Psoas muscle (tissue), 8 donors: ENCODE data around the gene PANX1. TPM values are rescaled to one million over a fixed set of nuclear protein-coding genes. Genes with fewer than 3 reads are reported as not detected.

ENCODE experiments used
- ATAC-seq, 4 donors: fragments of 200-7000 bp; cut with Tn5 transposase; one replicate each; pipeline ENCODE4 v1.9.1; 2020; ENCODE audit warnings: moderate library complexity in 3 of 4, mild to moderate bottlenecking in 2 of 4
- DNase-seq, 2 donors: peaks; one replicate each; pipeline ENCODE4 v3.0.0-alpha.2; 2020
- H3K27ac ChIP-seq: fragments of 200-600 bp; one replicate; pipeline ENCODE4 v1.8.0; 2022
- H3K27me3 ChIP-seq, 3 donors: fragments of 200-600 bp in 1 of 3; one replicate each; pipeline versions ENCODE4 v1.6.1 to v1.8.0; 2013 to 2022; ENCODE audit warnings: low read length in 2 of 3, mild to moderate bottlenecking in 2 of 3, moderate library complexity in 1 of 3; ENCODE audit not compliant: insufficient read depth in 3 of 3
- H3K36me3 ChIP-seq, 2 donors: fragments of 200-600 bp in 1 of 2; one replicate each; pipeline versions ENCODE4 v1.6.1 to v1.8.0; 2013 to 2022; ENCODE audit warnings: low read depth in 1 of 2, mild to moderate bottlenecking in 1 of 2, moderate library complexity in 1 of 2; ENCODE audit not compliant: insufficient read depth in 1 of 2
- H3K4me1 ChIP-seq: fragments of 200-600 bp; one replicate; pipeline ENCODE4 v1.8.0; 2022
- H3K4me3 ChIP-seq: fragments of 200-600 bp; one replicate; pipeline ENCODE4 v1.8.0; 2022; ENCODE audit warnings: mild to moderate bottlenecking
- H3K9me3 ChIP-seq: fragments of 200-600 bp; one replicate; pipeline ENCODE4 v1.8.0; 2022
- CTCF ChIP-seq: fragments of 200-600 bp; IDR thresholded peaks from one replicate; pipeline ENCODE4 v1.8.0; 2022; ENCODE audit warnings: antibody characterized with exemption
- WGBS, 3 donors: extraction: QIAGEN DNeasy Blood & Tissue Kit; methylation state at CpG; one replicate each; pipeline versions ENCODE4 v1.1.6 to v1.1.7; 2013; 5-methylcytosine and 5-hydroxymethylcytosine counted together
- intact Hi-C, 2 donors: fragments of 100-400 bp; cut with DNase I; formaldehyde crosslinking; loops; one replicate each; pipeline versions ENCODE4 v1.11.0 to v1.14.2; 2022
- polyA plus RNA-seq, 3 donors: library from polyadenylated mRNA; stranded (reverse); fragments of 200-250 nt; gene quantifications; one replicate each; pipeline ENCODE4 v1.2.3, GENCODE V29; 2013
- total RNA-seq, 4 donors: library from RNA; stranded (reverse); fragmentation: NEBNext Ultra II Directional in 2 of 4; extraction: Animal tissue kit (Norgen Biotek cat#: 25700) in 2 of 4; gene quantifications; one replicate each; pipeline versions ENCODE4 v1.2.1 to v1.2.4, GENCODE V29; 2021 to 2023
- donor health status: healthy with polysubstance abuse.
- donor health status: DM: no; HTN: no; CAD: no; lungs with moderate emphysema.
- donor health status: Bipolar disorder and iron deficiency.
- donor health status: healthy.
- donor health status: DM: yes; HTN: yes; CAD: no.
- donor health status: DM: no; HTN: no; CAD: no.
- donor health status: DM: no; HTN: no; CAD: no.
- donor health status: DM: yes; HTN: yes; CAD: no.

Gene PANX1
- total and polyA plus RNA-seq, 7 donors: 9.2 to 87.2 (median 33.5) TPM

DNA sequence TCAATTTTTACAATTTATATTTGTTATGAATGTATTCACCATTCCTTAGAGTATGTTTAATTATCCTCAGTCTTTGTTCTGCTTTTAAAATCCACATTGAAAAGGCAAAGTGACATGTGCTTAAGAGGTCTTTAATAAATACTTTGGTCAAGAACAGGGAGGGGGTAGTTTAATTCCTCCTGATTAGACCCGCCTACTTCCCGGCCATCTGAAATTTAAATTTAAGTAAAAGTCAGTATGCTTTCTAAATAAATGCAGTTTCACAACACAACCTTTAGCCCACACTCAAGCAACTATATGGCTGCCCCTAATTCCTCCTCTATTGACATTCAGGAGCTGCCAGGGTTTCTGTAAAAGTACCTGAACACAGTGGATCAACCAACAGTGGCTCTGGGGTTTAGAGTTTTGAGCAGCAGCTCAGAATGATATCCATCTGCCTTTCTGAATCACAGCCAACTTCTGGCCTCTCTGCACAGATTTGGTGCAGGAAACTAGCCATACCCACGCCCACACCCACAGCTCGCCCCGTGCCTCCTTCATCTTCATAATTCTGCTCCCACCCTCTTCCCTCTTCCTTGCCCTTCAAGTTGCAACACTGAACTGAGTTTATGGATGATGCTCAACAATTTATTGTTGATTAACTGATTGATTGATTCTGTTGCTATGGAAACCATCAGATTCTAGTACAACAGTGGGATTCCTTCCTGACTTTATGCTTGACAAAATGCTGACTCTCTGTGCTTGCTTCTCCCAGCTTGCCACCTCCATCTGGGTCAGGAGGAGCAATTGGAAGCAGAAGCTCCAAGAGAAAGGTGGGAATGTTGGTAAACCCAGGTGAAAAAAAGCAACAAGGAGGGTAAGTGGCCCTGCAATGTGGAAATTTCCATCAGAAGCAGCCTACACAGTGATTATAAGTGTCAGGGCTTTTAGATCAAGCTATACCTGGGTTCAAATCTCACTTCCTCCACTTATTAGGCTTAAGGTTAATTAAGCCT is 70.8 kb downstream of the PANX1 start:
- DNase-seq: no peak
- 38 to 55% (median 44%) methylated on average over 5 of the region's 5 CpGs for WGBS, 3 donors
- no peak for TF ChIP-seq CTCF

DNA sequence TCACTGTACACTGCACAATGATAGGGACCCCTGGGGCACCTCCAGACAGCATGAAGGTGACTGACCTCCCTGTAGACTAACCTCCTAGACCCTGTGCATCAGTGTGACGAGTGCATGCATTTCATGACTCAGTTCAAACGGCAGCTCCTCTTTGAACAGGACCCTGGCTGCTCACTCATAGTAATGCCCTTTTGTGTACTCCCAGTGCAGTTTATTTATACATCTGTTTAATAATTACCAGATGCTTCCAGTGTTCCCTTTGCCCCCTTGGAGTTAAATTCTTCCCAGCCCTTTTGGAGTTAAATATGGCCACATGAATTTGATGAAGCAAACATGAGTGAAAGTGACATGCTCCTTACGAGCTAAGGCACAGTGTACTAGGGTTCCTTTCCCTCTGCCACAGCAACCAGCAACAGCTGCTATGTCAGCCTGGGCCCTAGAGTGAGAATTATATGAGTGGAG is 72.4 kb downstream of the PANX1 start:
- Histone ChIP-seq H3K36me3 (no peaks in the 10 kb centered on the region), H3K27ac (no peak overlapping the region), H3K4me3 (no peak overlapping the region), H3K4me1 (no peaks in the 10 kb centered on the region), H3K9me3 (no peaks in the 10 kb centered on the region), H3K27me3 (no peaks in the 10 kb centered on the region)
- WGBS, 3 donors: 28 to 42% (median 35%) methylated on average over 3 of the region's 3 CpGs
- intact Hi-C loops: no loop called here
- no peak for TF ChIP-seq CTCF
- DNase-seq (no peak), ATAC-seq (no peak)

More for the DNA sequence above, 70.8 kb downstream of the PANX1 start:
- Histone ChIP-seq H3K4me1 (no peaks in the 10 kb centered on the region), H3K36me3 (no peaks in the 10 kb centered on the region), H3K27ac (no peak overlapping the region), H3K27me3 (no peaks in the 10 kb centered on the region), H3K4me3 (no peak overlapping the region), H3K9me3 (no peaks in the 10 kb centered on the region)
- intact Hi-C loops: no loop called here
- ATAC-seq: no peak

DNA sequence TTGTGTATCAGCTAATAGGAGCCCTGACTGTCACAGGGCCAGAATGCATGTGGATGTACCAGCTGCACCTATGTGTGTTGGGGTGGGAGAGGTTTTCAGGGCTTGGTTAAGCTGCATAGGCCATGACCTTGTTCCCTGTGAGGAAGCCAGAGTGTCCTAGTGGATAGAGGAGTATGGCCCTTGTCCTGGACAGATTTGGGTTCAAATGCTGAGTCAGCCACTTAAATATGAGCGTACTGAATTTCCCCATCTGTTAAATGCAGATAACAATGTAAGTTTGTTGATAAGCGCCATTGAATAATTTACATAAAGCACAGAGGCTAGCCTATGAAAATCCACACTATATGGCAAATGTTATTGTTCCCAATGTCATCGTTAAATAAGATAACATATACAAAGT is 74.4 kb downstream of the PANX1 start:
- no peaks in the 10 kb centered on the region for H3K36me3 ChIP-seq
- ATAC-seq: no peak
- H3K4me1 ChIP-seq: no peaks in the 10 kb centered on the region
- intact Hi-C loops: no loop called here
- H3K27me3 ChIP-seq: no peaks in the 10 kb centered on the region
- peaks cover 9% of the 10 kb centered on the region for H3K9me3 ChIP-seq
- 93 to 94% (median 93%) methylated on average over 3 of the region's 3 CpGs for WGBS, 3 donors
- DNase-seq: no peak
- H3K27ac ChIP-seq: no peak overlapping the region
- no peak for TF ChIP-seq CTCF
- no peak overlapping the region for H3K4me3 ChIP-seq

GRCh38 chr11:94211261-94211830 is 82.7 kb downstream of the PANX1 start:
- ATAC-seq: no peak
- peaks cover 9% of the 10 kb centered on the region for H3K9me3 ChIP-seq

More at GRCh38 chr11:94211261-94211830, 82.7 kb downstream of the PANX1 start:
- WGBS, 3 donors: 48 to 54% (median 51%) methylated on average over 2 of the region's 2 CpGs
- H3K36me3 ChIP-seq: no peaks in the 10 kb centered on the region
- DNase-seq: no peak
- intact Hi-C loops: no loop called here
- H3K4me1 ChIP-seq: no peaks in the 10 kb centered on the region
- H3K27me3 ChIP-seq: no peaks in the 10 kb centered on the region
- H3K4me3 ChIP-seq: no peak overlapping the region
- no peak for TF ChIP-seq CTCF
- H3K27ac ChIP-seq: no peak overlapping the region
